HCT116 (cell line): ENCODE data around the gene CES4A. TPM values are rescaled to one million over a fixed set of nuclear protein-coding genes. Genes with fewer than 3 reads are reported as not detected.

Experiments
- ATAC-seq: fragments of 200-7000 bp; cut with Tn5 transposase; 2 replicates; pipeline ENCODE4 v1.9.1; 2020; ENCODE audit warnings: mild to moderate bottlenecking, moderate library complexity
- BruUV-seq: library from RNA; stranded (reverse); fragments of 400-500 nt; replicated peaks from 2 replicates; lab custom pipeline; 2021; lab: Mats Ljungman, UMichigan
- CTCF ChIA-PET: fragments of 300-600 bp; sonication (Branson Sonifier 250); formaldehyde crosslinking; loops from one replicate; lab custom pipeline; 2021; ENCODE audit warnings: antibody characterized with exemption; lab: Charles Lee
- POLR2A ChIA-PET: fragments of 300-600, 350-600 bp; sonication (Branson Sonifier 250); formaldehyde crosslinking; loops from one replicate; lab custom pipeline; 2021; ENCODE audit warnings: antibody characterized with exemption; lab: Charles Lee
- RAD21 ChIA-PET, 2 experiments: fragments of 300-600 bp; sonication (Branson Sonifier 250); formaldehyde crosslinking; loops; one replicate each; lab custom pipeline; 2023; ENCODE audit warnings: low total read pairs in 2 of 2; ENCODE audit not compliant: uncharacterized antibody in 2 of 2, unreplicated experiment in 2 of 2, low non-redundant PET in 1 of 2; lab: Charles Lee
- DNase-seq: peaks from one replicate; pipeline ENCODE4 v3.0.0-alpha.2; 2010; ENCODE audit warnings: low read depth, low spot score
- H2AFZ ChIP-seq: fragments of 200-600 bp; shearing (Covaris generic), sonication (generic); 2 replicates; pipeline ENCODE4 v1.6.1; 2017; ENCODE audit warnings: low read depth, mixed run types, mixed read lengths, antibody characterized with exemption, low read length; ENCODE audit not compliant: poor library complexity, severe bottlenecking
- H3K27ac ChIP-seq: 2 replicates; pipeline ENCODE4 v1.5.1; 2012; ENCODE audit warnings: low read depth, low read length
- H3K27me3 ChIP-seq: fragments of 200-600 bp; sonication (generic); 2 replicates; pipeline ENCODE4 v1.6.1; 2016; ENCODE audit warnings: mixed run types, low read length, mixed read lengths; ENCODE audit not compliant: insufficient read depth
- H3K36me3 ChIP-seq, 2 experiments: fragments of 200-500 bp in 1 of 2; fragments of 200-600 bp in 1 of 2; sonication (Bioruptor generic) in 1 of 2; sonication (generic) in 1 of 2; 2 replicates each; pipeline versions ENCODE4 v1.5.1 to v1.6.1; 2014 to 2016; ENCODE audit warnings: low read length in 2 of 2, inconsistent platforms in 1 of 2, mixed read lengths in 1 of 2, mixed run types in 1 of 2; ENCODE audit not compliant: insufficient read depth in 2 of 2, control insufficient read depth in 1 of 2
- H3K4me1 ChIP-seq, 2 experiments: fragments of 200-600 bp in 1 of 2; sonication (generic) in 1 of 2; 2 replicates each; pipeline versions ENCODE4 v1.5.1 to v1.6.1; 2012 to 2017; ENCODE audit warnings: low read length in 2 of 2, inconsistent platforms in 1 of 2, mild to moderate bottlenecking in 1 of 2, mixed read lengths in 1 of 2, mixed run types in 1 of 2, moderate library complexity in 1 of 2; ENCODE audit not compliant: insufficient read depth in 2 of 2, control insufficient read depth in 1 of 2
- H3K4me2 ChIP-seq: fragments of 200-600 bp; sonication (generic); 2 replicates; pipeline ENCODE4 v1.6.1; 2017; ENCODE audit warnings: mixed run types, low read length, mixed read lengths
- H3K4me3 ChIP-seq, 2 experiments: fragments of 200-600 bp in 1 of 2; sonication (generic) in 1 of 2; replicated peaks in 1 of 2; 2 replicates each; pipeline ENCODE4 v1.5.1; 2011 to 2016; ENCODE audit warnings: low read length in 2 of 2, control low read depth in 1 of 2, low read depth in 1 of 2, mild to moderate bottlenecking in 1 of 2, mixed read lengths in 1 of 2, mixed run types in 1 of 2
- H3K79me2 ChIP-seq: fragments of 200-600 bp; sonication (generic); 2 replicates; pipeline ENCODE4 v1.6.1; 2017; ENCODE audit warnings: mild to moderate bottlenecking, mixed run types, low read length, moderate library complexity, mixed read lengths; ENCODE audit not compliant: insufficient read depth
- H3K9ac ChIP-seq: fragments of 200-600 bp; sonication (generic); 2 replicates; pipeline ENCODE4 v1.6.1; 2016; ENCODE audit warnings: low read length, mixed read lengths
- H3K9me2 ChIP-seq: fragments of 200-600 bp; sonication (generic), shearing (Covaris generic); 2 replicates; pipeline ENCODE4 v1.6.1; 2017; ENCODE audit warnings: mixed run types, mild to moderate bottlenecking, moderate library complexity; ENCODE audit not compliant: insufficient read depth
- H3K9me3 ChIP-seq, 2 experiments: fragments of 200-500 bp in 1 of 2; fragments of 200-600 bp in 1 of 2; sonication (Bioruptor generic) in 1 of 2; sonication (generic) in 1 of 2; 2 replicates each; pipeline ENCODE4 v1.6.1; 2014 to 2017; ENCODE audit warnings: low read length in 2 of 2, mixed read lengths in 2 of 2, inconsistent platforms in 1 of 2, low read depth in 1 of 2, mild to moderate bottlenecking in 1 of 2, mixed run types in 1 of 2, moderate library complexity in 1 of 2; ENCODE audit not compliant: control insufficient read depth in 1 of 2, insufficient read depth in 1 of 2
- H4K20me1 ChIP-seq: fragments of 200-600 bp; sonication (generic), shearing (Covaris generic); 2 replicates; pipeline ENCODE4 v1.6.1; 2017; ENCODE audit warnings: mixed run types, mild to moderate bottlenecking, moderate library complexity; ENCODE audit not compliant: insufficient read depth
- ATF3 ChIP-seq: IDR thresholded peaks from 2 replicates; pipeline ENCODE4 v1.6.1; 2012
- CEBPB ChIP-seq: IDR thresholded peaks from 2 replicates; pipeline ENCODE4 v1.6.1; 2012; ENCODE audit warnings: low read depth
- EGR1 ChIP-seq: IDR thresholded peaks from 2 replicates; pipeline ENCODE4 v1.6.1; 2012; ENCODE audit warnings: low read depth
- ELF1 ChIP-seq: IDR thresholded peaks from 2 replicates; pipeline ENCODE4 v1.6.1; 2012; ENCODE audit warnings: low read depth, borderline replicate concordance
- EZH2phosphoT487 ChIP-seq: fragments of 200-600 bp; IDR thresholded peaks from 2 replicates; pipeline ENCODE4 v1.6.1; 2018; ENCODE audit warnings: antibody characterized with exemption, borderline replicate concordance
- JUND ChIP-seq: IDR thresholded peaks from 2 replicates; pipeline ENCODE4 v1.6.1; 2012
- MAX ChIP-seq: IDR thresholded peaks from 2 replicates; pipeline ENCODE4 v1.6.1; 2012
- POLR2A ChIP-seq: IDR thresholded peaks from 2 replicates; pipeline ENCODE4 v1.7.0; 2011; ENCODE audit warnings: borderline replicate concordance; ENCODE audit not compliant: insufficient read depth, insufficient read length; ENCODE audit errors: extremely low read depth
- POLR2AphosphoS5 ChIP-seq: IDR thresholded peaks from 2 replicates; pipeline ENCODE4 v1.6.1; 2011; ENCODE audit warnings: mild to moderate bottlenecking, low read depth, low read length, moderate library complexity
- SP1 ChIP-seq: IDR thresholded peaks from 2 replicates; pipeline ENCODE4 v1.6.1; 2012; ENCODE audit warnings: low read depth
- SRF ChIP-seq: IDR thresholded peaks from 2 replicates; pipeline ENCODE4 v1.6.1; 2012; ENCODE audit warnings: low read depth
- TCF7L2 ChIP-seq: IDR thresholded peaks from 2 replicates; pipeline ENCODE4 v1.7.0; 2011; ENCODE audit warnings: borderline replicate concordance, inconsistent platforms; ENCODE audit not compliant: insufficient read depth, insufficient read length; ENCODE audit errors: extremely low read depth
- YY1 ChIP-seq: IDR thresholded peaks from 2 replicates; pipeline ENCODE4 v1.6.1; 2011; ENCODE audit warnings: low read length, low read depth, moderate library complexity, mild to moderate bottlenecking; ENCODE audit not compliant: insufficient replicate concordance; ENCODE audit errors: extremely low read depth
- ZBTB33 ChIP-seq: IDR thresholded peaks from 2 replicates; pipeline ENCODE4 v1.6.1; 2011; ENCODE audit warnings: mild to moderate bottlenecking, low read length, moderate library complexity; ENCODE audit not compliant: insufficient replicate concordance; ENCODE audit errors: extremely low read depth
- ZFX ChIP-seq: fragments of 450-650 bp; IDR thresholded peaks from 2 replicates; pipeline ENCODE4 v1.6.1; 2017
- ZNF274 ChIP-seq: fragments of 200-500 bp; sonication (Bioruptor generic); IDR thresholded peaks from 2 replicates; pipeline ENCODE4 v1.6.1; 2014; ENCODE audit warnings: mild to moderate bottlenecking, low read depth, low read length, inconsistent platforms
- intact Hi-C: fragments of 100-400 bp; cut with micrococcal nuclease; formaldehyde crosslinking; loops from 2 replicates; pipeline ENCODE4 v1.10.0; 2022
- total RNA-seq: library from RNA; stranded (reverse); gene quantifications from one replicate; pipeline ENCODE4 v1.2.1, GENCODE V29; 2021; ENCODE audit not compliant: unreplicated experiment

Gene CES4A
- total RNA-seq, 1 experiment from 2014 or later: not detected

- intact Hi-C loops: no loop called here
- H2AFZ ChIP-seq: no peak overlapping the region
- no peak overlapping the region for H3K27ac ChIP-seq
- no peak for TF ChIP-seq POLR2A
- TF ChIP-seq ZBTB33: no peak
- no TSS peak for BruUV-seq
- no peak for ATAC-seq
- CTCF ChIA-PET: interaction anchor here (1.7 kb wide), 1 partner anchor 62 kb away, joined by 5 read pairs; the partner anchor contains the start of gene CES3
- no peak overlapping the region for H3K4me3 ChIP-seq
- no peak overlapping the region for H3K9ac ChIP-seq
- no peak overlapping the region for H3K4me2 ChIP-seq
- no peaks in the 10 kb centered on the region for H3K36me3 ChIP-seq
- POLR2A ChIA-PET: no interaction called here
- H3K27me3 ChIP-seq: no peaks in the 10 kb centered on the region
- RAD21 ChIA-PET: no interaction called here
- peaks cover 0 to 11% of the 10 kb centered on the region in 2 experiments; a peak in 3 of 4 replicates for H3K4me1 ChIP-seq
- H3K9me3 ChIP-seq: no peaks in the 10 kb centered on the region
- no peaks in the 10 kb centered on the region for H4K20me1 ChIP-seq
- DNase-seq: no peak
- H3K79me2 ChIP-seq: no peaks in the 10 kb centered on the region
- no peaks in the 10 kb centered on the region for H3K9me2 ChIP-seq
Measured at GRCh38 chr16:67022531-67023214, 34.3 kb downstream of the CES4A start.

GRCh38 chr16:67023689-67024088, 35.3 kb downstream of the CES4A start:
- no peak overlapping the region for H3K9ac ChIP-seq
- ChIA-PET CTCF (no interaction called here), POLR2A (no interaction called here), RAD21 (no interaction called here)
- intact Hi-C loops: no loop called here
- H3K9me2 ChIP-seq: no peaks in the 10 kb centered on the region
- DNase-seq: no peak
- no TSS peak for BruUV-seq
- H3K4me1 ChIP-seq: peaks cover 4 to 14% of the 10 kb centered on the region in 2 experiments; a peak in 3 of 4 replicates
- ATAC-seq: no peak
- no peaks in the 10 kb centered on the region for H4K20me1 ChIP-seq
- no peaks in the 10 kb centered on the region for H3K36me3 ChIP-seq
- no peak overlapping the region for H3K4me2 ChIP-seq
- H3K9me3 ChIP-seq: no peaks in the 10 kb centered on the region
- H3K27ac ChIP-seq: no peak overlapping the region
- H3K4me3 ChIP-seq: no peak overlapping the region
- no peaks in the 10 kb centered on the region for H3K27me3 ChIP-seq
- no peak overlapping the region for H2AFZ ChIP-seq
- peaks cover 5% of the 10 kb centered on the region; the same call in 1 of the 2 replicates for H3K79me2 ChIP-seq
- TF ChIP-seq POLR2AphosphoS5 (no peak), YY1 (no peak), ATF3 (no peak), ZNF274 (no peak), SP1 (no peak), ZFX (no peak), MAX (no peak), TCF7L2 (no peak), ELF1 (no peak), EZH2phosphoT487 (no peak), CEBPB (no peak), EGR1 (no peak), SRF (no peak), JUND (no peak)
